MCF 10A (cell line): ENCODE results near the gene SCN4B. TPM values are rescaled to one million over a fixed set of nuclear protein-coding genes. Genes with fewer than 3 reads are reported as not detected.

Source experiments
- BruUV-seq: library from RNA; stranded (reverse); fragments of 400-500 nt; replicated peaks from 2 replicates; lab custom pipeline; 2021; lab: Mats Ljungman, UMichigan
- CTCF ChIA-PET: fragments of 300-600 bp; sonication (Branson Sonifier 250); formaldehyde crosslinking; extraction: SDS; loops from one replicate; lab custom pipeline; 2021; ENCODE audit warnings: antibody characterized with exemption, inconsistent platforms; lab: Yijun Ruan, JAX
- POLR2A ChIA-PET: fragments of 300-600, 350-650 bp; sonication (Branson Sonifier 250); formaldehyde crosslinking; extraction: SDS; loops from one replicate; lab custom pipeline; 2020; ENCODE audit warnings: antibody characterized with exemption, inconsistent platforms; lab: Yijun Ruan, JAX
- DNase-seq: peaks from one replicate; pipeline ENCODE4 v3.0.0-alpha.2; 2018; ENCODE audit not compliant: unreplicated experiment
- H3K27ac Mint-ChIP-seq: one replicate; pipeline ENCODE4 v1.8.0; 2022; ENCODE audit warnings: mild to moderate bottlenecking, low read depth, mixed read lengths; ENCODE audit not compliant: unreplicated experiment
- H3K27me3 Mint-ChIP-seq: one replicate; pipeline ENCODE4 v1.8.0; 2022; ENCODE audit warnings: mixed read lengths; ENCODE audit not compliant: insufficient read depth, unreplicated experiment
- H3K36me3 Mint-ChIP-seq: one replicate; pipeline ENCODE4 v1.8.0; 2022; ENCODE audit warnings: mild to moderate bottlenecking, moderate library complexity, mixed read lengths; ENCODE audit not compliant: insufficient read depth, unreplicated experiment
- H3K4me1 Mint-ChIP-seq: one replicate; pipeline ENCODE4 v1.8.0; 2022; ENCODE audit warnings: mixed read lengths; ENCODE audit not compliant: insufficient read depth, unreplicated experiment
- H3K4me3 Mint-ChIP-seq: one replicate; pipeline ENCODE4 v1.8.0; 2022; ENCODE audit warnings: mild to moderate bottlenecking, moderate library complexity, mixed read lengths; ENCODE audit not compliant: unreplicated experiment
- H3K9me3 Mint-ChIP-seq: one replicate; pipeline ENCODE4 v1.8.0; 2022; ENCODE audit warnings: mixed read lengths; ENCODE audit not compliant: unreplicated experiment
- intact Hi-C: fragments of 100-400 bp; cut with micrococcal nuclease; formaldehyde crosslinking; loops from 2 replicates; pipeline ENCODE4 v1.14.1; 2022
- total RNA-seq: library from RNA; stranded (reverse); gene quantifications from 2 replicates; pipeline ENCODE4 v1.2.3, GENCODE V29; 2022
- TF ChIP-seq, protein P1 (sequence below): fragments of 200-600 bp; IDR thresholded peaks from one replicate; pipeline ENCODE4 v1.8.0; 2022; ENCODE audit warnings: antibody characterized with exemption, mild to moderate bottlenecking; ENCODE audit not compliant: unreplicated experiment

SCN4B gene
- total RNA-seq, 1 experiment from 2014 or later: not detected

DNA sequence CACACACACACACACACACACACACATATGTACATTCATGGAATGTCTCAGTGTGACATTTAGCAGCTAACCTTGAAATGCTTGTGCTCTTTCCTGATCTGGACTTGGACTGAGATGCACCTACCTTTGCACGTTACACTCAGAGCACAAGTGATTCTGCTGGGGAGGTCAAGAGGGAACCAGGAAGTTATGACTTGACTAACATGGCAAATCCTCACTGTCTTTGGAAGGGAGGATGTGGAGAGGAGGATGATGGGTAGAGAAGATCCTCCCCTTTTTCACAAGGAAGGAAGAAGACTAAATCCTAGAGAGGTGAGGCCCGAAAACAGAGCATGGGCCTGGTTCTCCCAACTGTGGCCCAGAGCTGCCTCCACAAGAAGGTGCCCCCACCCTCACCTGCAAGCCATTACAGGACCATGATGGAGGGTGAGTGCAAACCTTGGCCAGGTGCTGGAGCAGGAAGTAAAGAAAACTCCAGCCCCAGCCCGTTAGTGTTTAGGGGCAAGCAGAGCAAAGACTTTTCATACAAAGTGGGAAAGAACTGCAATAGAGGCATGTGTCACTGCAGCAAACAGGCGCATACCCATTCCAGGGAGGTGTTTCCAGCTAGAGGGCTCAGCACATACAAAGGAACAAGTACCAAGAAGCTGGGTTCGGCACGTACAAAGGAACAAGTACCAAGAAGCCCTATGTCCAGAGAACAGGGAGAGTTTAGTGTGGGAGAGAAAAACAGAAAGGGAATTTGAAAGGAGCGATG, 26.4 kb downstream of the SCN4B start:
- Mint-ChIP-seq H3K36me3 (no peaks in the 10 kb centered on the region), H3K9me3 (no peaks in the 10 kb centered on the region), H3K27ac (no peak overlapping the region), H3K27me3 (no peaks in the 10 kb centered on the region), H3K4me3 (no peak overlapping the region), H3K4me1 (no peaks in the 10 kb centered on the region)
- DNase-seq: peak; percentile 38
- POLR2A ChIA-PET: no interaction called here
- intact Hi-C loops: no loop called here
- TSS peak; percentile 82 for BruUV-seq
- CTCF ChIA-PET: interaction anchor here (0.6 kb wide), 1 partner anchor 18 kb away, joined by 3 read pairs; no protein-coding TSS in a partner anchor
- TF ChIP-seq, protein P1, sequence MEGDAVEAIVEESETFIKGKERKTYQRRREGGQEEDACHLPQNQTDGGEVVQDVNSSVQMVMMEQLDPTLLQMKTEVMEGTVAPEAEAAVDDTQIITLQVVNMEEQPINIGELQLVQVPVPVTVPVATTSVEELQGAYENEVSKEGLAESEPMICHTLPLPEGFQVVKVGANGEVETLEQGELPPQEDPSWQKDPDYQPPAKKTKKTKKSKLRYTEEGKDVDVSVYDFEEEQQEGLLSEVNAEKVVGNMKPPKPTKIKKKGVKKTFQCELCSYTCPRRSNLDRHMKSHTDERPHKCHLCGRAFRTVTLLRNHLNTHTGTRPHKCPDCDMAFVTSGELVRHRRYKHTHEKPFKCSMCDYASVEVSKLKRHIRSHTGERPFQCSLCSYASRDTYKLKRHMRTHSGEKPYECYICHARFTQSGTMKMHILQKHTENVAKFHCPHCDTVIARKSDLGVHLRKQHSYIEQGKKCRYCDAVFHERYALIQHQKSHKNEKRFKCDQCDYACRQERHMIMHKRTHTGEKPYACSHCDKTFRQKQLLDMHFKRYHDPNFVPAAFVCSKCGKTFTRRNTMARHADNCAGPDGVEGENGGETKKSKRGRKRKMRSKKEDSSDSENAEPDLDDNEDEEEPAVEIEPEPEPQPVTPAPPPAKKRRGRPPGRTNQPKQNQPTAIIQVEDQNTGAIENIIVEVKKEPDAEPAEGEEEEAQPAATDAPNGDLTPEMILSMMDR: no peak

DNA sequence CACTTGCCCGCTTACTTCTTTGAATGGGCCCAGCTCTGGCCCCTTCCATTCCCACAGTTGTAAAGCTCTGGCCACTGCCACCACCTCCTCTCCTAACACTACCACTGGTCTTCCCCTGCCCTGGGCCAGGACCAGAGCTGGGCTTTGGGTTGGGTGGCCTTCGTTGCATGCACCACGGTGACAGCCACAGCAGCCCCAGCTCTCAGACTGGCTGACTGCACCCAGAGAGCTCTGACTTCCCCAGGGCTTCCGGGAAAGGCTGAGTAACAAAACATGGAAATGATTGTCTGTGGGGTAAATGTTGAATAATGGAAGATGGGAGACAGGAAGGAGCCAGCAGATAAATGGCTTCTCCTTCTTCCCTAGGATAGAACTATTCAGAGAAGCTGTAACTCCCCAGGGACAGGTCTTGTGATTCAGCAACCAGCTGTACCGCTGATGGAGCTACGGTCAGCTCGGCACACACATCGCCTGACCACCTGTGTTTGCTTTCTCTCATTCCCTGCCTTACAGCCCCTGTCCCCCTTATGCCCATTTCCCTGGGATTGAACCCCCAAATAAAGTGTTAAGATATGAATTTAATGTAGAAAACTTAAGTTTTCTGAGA, 27.6 kb downstream of the SCN4B start:
- no peak overlapping the region for H3K27ac Mint-ChIP-seq
- H3K4me1 Mint-ChIP-seq: no peaks in the 10 kb centered on the region
- no TSS peak for BruUV-seq
- H3K9me3 Mint-ChIP-seq: no peaks in the 10 kb centered on the region
- H3K27me3 Mint-ChIP-seq: no peaks in the 10 kb centered on the region
- ChIA-PET CTCF (interaction anchor here (0.5 to 1.2 kb wide), 4 partner anchors 19 to 835 kb away, joined by 3 to 4 read pairs (median 4); no protein-coding TSS in a partner anchor), POLR2A (interaction anchor here (0.6 kb wide), 1 partner anchor 166 kb away, joined by 4 read pairs; no protein-coding TSS in a partner anchor)
- no peaks in the 10 kb centered on the region for H3K36me3 Mint-ChIP-seq
- TF ChIP-seq, protein P1: no peak
- H3K4me3 Mint-ChIP-seq: no peak overlapping the region
- intact Hi-C loops: no loop called here
- DNase-seq: no peak

DNA sequence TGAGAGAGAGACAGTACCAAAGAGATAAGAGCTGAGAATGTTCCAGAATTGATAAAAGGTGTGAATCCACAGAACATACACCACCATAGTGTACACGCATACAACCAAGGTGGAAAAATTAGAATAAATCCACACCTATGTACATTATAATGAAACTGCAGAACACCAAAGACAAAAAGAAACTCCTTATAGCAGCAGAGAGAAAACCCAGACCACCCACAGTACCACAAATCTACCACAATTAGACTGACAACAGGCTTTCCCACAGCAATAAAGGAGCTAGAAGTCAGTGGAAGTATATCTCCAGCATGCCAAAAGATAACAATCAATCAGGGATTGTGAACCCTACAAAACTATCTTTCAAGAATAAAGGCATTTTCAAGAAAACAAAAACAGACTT, 31.8 kb downstream of the SCN4B start:
- H3K4me3 Mint-ChIP-seq: no peak overlapping the region
- no peak overlapping the region for H3K27ac Mint-ChIP-seq
- TF ChIP-seq, protein P1: no peak
- intact Hi-C loops: no loop called here
- peaks cover 23% of the 10 kb centered on the region for H3K27me3 Mint-ChIP-seq
- H3K36me3 Mint-ChIP-seq: no peaks in the 10 kb centered on the region
- BruUV-seq: no TSS peak
- CTCF ChIA-PET: interaction anchor here (0.6 kb wide), 1 partner anchor 93 kb away, joined by 3 read pairs; no protein-coding TSS in a partner anchor
- no peaks in the 10 kb centered on the region for H3K4me1 Mint-ChIP-seq
- H3K9me3 Mint-ChIP-seq: no peaks in the 10 kb centered on the region
- DNase-seq: no peak
- POLR2A ChIA-PET: no interaction called here
